SW 1271 (cell line): ENCODE measurements around the gene SETDB2.

Source experiments
- DNase-seq, 2 experiments: peaks; one replicate each; lab custom pipeline; 2025; lab: John Stamatoyannopoulos, UW

Gene SETDB2

GRCh38 chr13:49443704-49444523 lies at the start of gene SETDB2, which contains the start of gene CAB39L:
Gene SETDB2, plus strand, starts transcription at chr13:49444274. Its CDS starts 7,620 bp downstream, at chr13:49451894.
Gene CAB39L, minus strand, starts transcription at chr13:49444064. Its CDS starts 61,154 bp downstream, at chr13:49382910.
- DNase-seq: peak; percentile 93 to 98

DNA sequence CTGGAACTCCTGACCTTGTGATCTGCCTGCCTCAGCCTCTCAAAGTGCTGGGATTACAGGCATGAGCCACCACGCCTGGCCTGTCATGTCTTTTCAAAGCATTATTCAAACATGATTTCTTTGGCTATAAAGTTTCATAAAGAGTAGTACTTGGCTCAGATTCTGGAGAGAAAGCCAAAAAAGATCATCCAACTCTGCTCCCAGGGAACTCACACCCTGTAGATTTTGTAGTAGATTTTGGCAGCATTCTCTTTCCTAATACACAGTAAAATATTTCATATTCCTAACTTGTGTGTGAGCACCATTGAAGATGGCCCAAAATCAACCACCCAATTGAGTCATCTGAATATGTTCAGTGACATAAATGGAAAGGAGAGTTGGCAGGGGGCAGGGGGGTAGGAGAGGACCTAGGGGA lies 48.6 kb upstream of the SETDB2 start:
- DNase-seq: no peak

DNA sequence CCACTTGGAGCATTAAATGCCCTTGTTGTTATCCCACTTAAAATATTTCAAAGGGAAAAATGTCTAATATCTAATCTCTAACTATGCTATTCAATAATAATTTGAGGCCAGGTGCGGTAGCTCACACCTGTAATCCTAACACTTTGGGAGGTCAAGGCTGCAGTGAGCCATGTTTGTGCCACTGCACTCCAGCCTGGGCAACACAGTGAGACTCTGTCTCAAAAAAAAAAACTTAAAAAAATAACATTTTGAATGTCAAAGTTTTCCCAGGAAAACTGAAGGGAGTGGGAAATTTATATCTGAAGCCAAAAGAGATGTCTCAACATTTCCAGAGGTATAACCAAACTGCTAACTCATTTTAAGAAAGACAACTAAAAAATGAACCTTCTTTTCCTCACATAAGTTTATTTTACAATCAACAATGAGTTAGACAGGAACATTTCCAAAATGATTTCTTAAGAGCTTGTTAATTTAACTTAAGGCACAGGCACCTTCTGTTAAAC lies 48.1 kb upstream of the SETDB2 start:
- no peak for DNase-seq

GRCh38 chr13:49399801-49400472 lies 44.1 kb upstream of the SETDB2 start:
- DNase-seq: no peak

DNA sequence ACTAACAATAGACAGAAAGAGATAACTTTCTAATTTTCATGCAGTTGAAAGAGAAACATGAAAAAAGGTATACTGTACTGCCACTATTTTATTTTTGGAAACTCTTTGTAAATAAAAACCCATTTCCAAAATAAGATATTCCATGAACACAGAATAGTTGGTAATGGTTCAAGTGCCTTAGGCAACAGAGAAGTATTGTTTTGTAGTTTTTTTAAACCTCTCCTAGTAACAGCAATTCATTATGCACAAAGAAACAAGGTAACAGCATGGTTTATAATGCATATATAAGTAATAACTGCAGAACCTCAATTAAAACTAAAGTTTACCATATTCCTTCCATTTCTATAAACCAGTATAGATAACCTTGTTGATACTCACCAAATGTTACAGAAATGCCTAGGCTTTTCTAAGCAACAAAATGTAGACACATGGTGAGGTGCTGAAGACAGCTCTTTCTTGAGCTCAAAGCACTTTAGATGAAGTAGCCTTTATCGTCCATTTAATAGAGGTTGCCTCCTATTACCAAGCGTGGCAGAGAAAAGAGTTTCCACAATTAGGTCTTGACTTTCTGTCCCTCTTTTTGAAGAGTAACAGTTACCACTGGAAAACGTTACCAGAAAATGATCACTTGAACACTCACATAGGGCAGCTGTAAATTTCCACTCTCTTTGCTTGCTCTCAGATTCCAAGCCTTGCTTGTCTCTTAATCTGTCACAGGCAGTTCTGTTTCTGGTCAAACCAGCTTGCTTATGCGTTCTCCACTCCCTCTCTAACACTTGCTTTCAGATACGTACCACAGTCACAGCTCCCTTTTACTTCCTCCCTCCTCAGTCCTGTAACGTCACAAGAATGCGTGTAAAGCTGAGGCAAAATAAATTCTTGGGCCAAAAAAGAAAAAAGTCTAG lies 43.1 kb upstream of the SETDB2 start:
- DNase-seq: no peak

GRCh38 chr13:49403996-49404702 lies 39.9 kb upstream of the SETDB2 start:
- DNase-seq: no peak

- DNase-seq: no peak
These were observed 39.4 kb upstream of the SETDB2 start for GRCh38 chr13:49404703-49405020.

DNA sequence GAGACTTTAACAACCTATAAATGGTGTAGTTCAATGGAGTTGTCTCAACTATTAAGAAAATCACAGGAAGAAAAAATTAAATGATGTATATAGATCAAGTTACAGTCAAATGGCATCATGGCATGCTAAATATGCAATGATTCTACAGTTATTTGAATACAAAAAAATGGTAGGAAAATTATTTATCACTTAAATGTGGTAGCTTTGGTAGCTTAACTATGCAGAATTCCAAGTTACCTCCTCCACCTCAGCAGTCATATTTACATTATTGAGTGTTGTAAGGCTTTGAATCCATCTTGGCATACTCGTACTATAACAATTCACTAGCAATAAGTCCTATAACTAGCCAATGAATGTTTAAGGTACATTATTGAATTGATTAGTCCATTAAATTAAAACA lies 37.0 kb upstream of the SETDB2 start:
- no peak for DNase-seq

DNA sequence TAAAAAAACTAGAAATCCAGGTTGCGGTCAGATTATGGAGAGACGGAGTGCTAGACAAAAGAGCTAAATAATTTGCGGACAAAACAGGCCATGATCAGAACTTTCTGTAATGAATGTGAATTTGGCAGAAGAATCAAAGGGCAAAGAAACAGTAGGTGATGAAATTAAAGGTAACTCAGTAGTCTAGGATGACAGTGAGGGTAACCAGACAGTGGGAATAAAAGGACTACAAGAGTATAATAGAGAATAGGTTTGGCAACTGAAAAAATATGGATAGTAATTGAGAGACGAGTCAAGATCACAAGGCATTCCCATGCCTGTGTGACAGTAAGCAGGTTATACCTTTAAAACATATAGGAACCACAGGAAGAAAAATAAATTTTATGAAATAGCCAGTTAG lies 36.1 kb upstream of the SETDB2 start:
- no peak for DNase-seq

DNA sequence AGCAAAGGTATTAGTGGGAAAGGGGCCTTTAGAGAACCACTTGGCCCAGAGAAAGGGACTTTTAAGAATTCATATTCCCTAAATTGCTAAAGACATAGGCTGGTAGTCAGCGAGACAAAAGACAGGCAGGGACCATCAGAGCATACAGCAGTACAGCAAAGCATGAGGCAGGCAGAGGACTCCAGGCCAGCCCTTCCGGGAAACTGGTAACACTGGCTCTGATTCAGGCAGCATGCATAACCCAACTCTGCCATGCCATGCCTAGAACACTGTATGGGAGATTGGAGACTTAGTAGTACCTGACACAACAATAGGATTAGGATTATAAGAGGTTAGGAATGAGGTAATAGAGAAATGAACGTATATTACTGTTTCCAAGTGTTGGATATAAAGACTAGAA lies 35.1 kb upstream of the SETDB2 start:
- DNase-seq: no peak

DNA sequence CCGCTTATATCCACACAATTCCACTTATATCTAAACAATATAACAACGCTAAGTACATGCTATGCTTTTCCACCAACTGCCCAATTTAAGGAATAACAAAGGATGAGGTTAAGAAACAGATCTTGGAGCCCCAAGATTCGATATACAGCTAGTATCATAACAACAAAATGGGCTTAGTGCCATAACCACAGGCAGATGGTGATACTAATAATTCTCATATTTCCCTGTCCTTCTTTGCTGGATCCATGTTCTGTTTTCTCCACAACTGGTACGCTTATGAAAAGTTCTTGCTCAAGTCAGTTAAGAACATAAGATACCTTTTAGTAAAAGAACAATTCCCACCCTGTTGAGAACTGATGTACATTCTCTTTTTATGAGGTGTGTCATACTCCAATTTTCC lies 34.1 kb upstream of the SETDB2 start:
- no peak for DNase-seq

DNA sequence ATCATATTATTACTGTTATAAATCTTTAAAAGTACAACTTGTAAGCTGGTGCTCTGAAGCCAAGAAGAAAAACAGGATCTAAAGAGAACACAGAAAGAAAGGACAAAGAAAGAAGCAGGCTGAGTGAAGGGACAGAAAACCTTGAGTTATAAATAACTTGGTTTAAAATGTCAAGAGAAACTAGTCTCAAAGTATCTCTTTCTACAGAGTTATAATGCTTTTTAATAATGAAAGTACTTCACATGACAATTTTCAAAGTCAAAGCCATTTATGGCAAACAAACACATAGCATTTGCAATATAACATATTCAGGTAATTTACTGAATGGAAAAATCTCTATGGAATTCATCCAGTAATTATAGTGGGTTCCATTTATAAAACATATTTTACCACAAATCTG lies 33.6 kb upstream of the SETDB2 start:
- no peak for DNase-seq

GRCh38 chr13:49411353-49411752 lies 32.7 kb upstream of the SETDB2 start:
- no peak for DNase-seq

GRCh38 chr13:49412749-49413148 lies 31.3 kb upstream of the SETDB2 start:
- DNase-seq: no peak

DNA sequence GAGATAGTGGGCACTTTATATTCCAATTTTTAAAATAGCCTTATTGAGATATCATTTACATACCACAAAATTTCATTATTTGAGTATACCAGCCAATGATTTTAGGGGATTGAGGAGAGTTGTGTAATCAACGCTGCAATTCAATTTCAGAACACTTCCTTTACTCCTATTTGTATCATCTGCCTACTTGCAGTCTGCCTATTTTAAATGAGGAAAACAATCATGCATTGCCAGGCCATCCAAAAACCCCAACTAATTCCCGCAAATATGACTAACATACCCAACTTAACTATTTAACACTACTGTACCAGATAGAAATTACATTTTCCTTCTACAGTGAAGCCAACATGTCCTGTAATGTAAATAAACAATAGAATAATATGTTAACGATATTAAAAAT lies 26.9 kb upstream of the SETDB2 start:
- DNase-seq: no peak

- no peak for DNase-seq
These were observed 25.9 kb upstream of the SETDB2 start for GRCh38 chr13:49418206-49418605.

- DNase-seq: no peak
These were observed 24.8 kb upstream of the SETDB2 start for GRCh38 chr13:49419276-49419675.

GRCh38 chr13:49421391-49421790 lies 22.7 kb upstream of the SETDB2 start:
- DNase-seq: peak in 1 of 2 experiments; percentile 5

DNA sequence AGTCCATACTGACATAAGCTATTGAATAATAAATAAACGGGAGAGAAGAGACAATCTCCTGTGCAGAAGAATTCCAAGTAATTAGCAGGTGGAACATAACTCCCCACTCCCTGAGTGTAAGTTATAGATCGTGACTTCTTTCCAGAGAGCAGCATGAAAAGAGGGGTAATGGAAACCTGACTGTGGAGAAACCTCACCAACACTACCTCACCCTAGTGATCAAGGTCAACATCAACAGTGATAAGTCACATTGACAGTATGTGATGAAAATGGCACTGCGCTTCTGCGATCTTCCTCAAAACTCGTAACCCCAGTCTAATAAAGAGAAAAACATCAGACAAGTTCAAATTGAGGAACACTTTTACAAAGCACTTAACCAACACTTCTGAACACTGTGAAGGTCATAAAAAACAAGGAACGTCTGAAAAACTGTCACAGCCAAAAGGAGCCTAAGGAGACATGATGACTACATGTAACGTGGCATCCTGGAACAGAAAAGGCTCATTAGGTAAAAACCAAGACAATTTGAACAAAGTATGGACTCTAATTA lies 20.0 kb upstream of the SETDB2 start:
- DNase-seq: no peak

DNA sequence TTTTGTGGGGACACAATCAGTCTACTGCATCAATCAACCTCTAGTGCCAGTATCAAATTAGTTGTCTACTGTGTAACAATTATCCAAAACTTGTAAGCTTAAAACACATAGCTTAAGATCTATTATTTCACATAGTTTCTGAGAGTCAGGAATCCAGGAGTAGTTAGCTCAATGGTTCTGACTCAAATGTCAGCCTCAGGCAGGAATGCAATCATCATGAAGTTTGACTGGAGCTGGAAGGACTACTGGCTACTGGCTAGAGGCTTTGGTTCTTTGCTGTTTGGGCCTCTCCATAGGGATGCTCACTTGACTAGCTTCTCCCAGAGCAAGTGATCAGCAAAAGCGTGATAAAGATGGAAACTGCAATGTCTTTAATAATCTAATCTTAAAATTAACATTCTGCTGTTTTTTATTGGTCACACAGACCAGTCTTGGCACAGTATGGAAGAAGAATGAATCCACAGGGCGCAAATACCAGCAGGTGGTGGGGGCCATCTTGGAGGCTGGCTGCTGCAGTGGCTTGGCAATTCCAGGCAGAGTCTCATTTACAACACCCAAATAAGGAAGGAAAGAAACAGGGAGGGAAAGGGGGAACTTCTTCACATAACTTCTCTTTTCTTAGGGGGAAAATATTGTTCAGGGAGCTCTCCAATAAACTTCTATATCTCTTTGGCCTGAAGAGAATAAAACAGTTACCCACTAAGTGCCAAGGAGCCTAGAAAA lies 15.9 kb upstream of the SETDB2 start:
- DNase-seq: no peak

- DNase-seq: no peak
These were observed 15.0 kb upstream of the SETDB2 start for GRCh38 chr13:49429121-49429520.
